SJCRH30 (cell line): Measurements from ENCODE around the gene KLC1. TPM values are rescaled to one million over a fixed set of nuclear protein-coding genes. Genes with fewer than 3 reads are reported as not detected.

ENCODE experiments used
- DNase-seq, 2 experiments: peaks; one replicate each; pipeline ENCODE4 v3.0.0-alpha.2; 2015 to 2020
- H3K27ac ChIP-seq: fragments of 250-450 bp; sonication (Bioruptor Pico); 2 replicates; pipeline ENCODE4 v1.5.1; 2020; ENCODE audit warnings: mild to moderate bottlenecking, moderate library complexity
- H3K27me3 ChIP-seq: fragments of 250-450 bp; sonication (Bioruptor Pico); 2 replicates; pipeline ENCODE4 v1.5.1; 2020; ENCODE audit warnings: mild to moderate bottlenecking, moderate library complexity
- H3K36me3 ChIP-seq: fragments of 250-450 bp; sonication (Bioruptor Pico); 2 replicates; pipeline ENCODE4 v1.5.1; 2020; ENCODE audit warnings: mild to moderate bottlenecking, moderate library complexity
- H3K4me1 ChIP-seq: fragments of 250-450 bp; sonication (Bioruptor Pico); 2 replicates; pipeline ENCODE4 v1.5.1; 2020; ENCODE audit warnings: mild to moderate bottlenecking, moderate library complexity
- H3K4me3 ChIP-seq: fragments of 250-450 bp; sonication (Bioruptor Pico); 2 replicates; pipeline ENCODE4 v1.5.1; 2020; ENCODE audit warnings: mild to moderate bottlenecking, moderate library complexity
- H3K9me3 ChIP-seq: fragments of 250-450 bp; sonication (Bioruptor Pico); replicated peaks from 2 replicates; pipeline ENCODE4 v1.5.1; 2020; ENCODE audit warnings: mild to moderate bottlenecking, moderate library complexity
- total RNA-seq: library from RNA; depleted of rRNA; stranded (reverse); fragments of >200 nt; shearing (Covaris generic); gene quantifications from 2 replicates; pipeline ENCODE4 v1.2.3, GENCODE V29; 2014

The KLC1 gene
- total RNA-seq, 1 experiment from 2014 or later, result 175 TPM

DNA sequence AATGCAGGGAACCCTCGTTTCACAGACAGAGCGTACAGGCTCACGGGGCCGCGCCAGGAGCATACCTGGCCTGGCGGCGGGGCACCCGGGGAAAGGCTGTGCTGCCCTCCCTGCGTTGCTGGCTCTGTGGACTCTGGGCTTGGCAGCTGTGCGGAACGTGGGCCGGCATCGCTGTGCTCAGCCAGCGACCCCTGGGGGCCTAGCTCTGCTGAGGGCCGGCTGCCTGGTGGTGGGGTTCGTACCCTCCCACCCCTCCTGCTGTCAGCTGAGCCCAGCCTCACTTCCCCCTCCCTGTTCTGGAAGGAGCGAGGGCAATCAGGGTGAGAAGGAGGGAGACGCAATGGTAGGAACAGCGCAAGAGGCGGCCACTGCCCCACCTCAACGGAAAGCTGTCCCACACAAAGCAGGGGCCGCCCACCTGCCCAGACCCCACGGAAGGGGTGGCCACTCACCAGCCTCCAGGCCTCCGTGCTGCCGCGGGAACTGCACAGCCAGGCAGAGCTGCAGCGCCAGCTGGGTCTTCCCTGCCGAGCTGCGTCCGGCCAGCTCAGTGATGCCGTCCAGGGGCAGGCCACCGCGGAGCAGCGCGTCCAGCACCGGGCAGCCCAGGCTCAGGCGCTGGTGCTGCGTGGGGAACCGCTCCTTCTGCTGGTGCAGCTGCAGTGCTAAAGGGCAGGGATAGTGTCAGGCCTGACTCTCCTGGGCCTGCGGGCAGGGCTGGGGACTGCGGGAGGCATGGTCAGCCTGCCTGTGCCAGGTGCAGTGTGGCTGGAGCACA, 77.7 kb downstream of the KLC1 start:
- H3K4me3 ChIP-seq, result no peak overlapping the region
- H3K27ac ChIP-seq, result no peak overlapping the region
- no peaks in the 10 kb centered on the region for H3K27me3 ChIP-seq
- no peaks in the 10 kb centered on the region for H3K4me1 ChIP-seq
- no peak for DNase-seq
- H3K9me3 ChIP-seq, result no peaks in the 10 kb centered on the region
- peaks cover 52% of the 10 kb centered on the region for H3K36me3 ChIP-seq

DNA sequence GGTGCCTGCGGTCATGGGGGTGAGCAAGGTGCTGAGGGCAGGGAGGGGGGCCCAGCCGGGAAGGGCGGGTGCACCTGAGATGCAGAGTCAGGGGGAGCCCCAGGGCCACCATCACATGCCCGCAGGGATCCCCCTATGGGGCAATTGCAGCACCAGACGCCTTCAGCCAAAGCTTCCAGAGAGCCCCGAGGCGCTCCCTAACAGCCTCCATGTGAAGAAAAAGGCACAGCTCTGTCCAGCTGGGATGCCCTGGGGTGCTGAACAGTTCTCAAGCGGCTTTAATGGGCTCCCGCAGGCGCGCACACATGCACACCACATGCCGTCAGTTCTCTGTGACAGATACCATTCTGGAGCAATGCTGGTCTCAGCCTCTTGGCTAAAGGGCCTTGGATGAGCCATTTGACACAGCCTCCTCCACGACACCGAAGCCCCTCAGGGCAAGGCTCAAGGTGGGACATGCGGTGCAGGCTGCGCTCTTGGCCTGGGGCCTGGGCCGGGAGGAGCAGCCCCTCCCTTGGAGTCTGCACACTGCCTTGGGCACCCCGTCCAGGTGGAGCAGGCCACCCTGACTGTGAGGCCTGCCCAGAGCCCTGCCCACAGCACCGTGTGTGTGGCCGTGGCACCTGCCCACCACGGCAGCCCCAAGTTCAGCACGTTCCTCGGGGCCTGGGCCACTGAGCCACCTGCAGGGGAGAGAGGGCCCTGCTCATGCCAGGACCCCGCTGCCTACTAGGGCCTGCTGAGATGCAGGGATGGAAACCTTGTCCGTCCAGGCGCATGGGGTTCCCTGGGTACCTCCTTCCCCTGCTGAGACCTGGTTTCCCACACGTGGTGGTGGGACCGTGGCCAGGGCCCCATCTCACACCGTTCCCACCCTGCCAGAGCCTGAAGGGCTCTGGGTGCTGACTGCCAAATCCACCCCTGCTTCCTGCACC, 78.6 kb downstream of the KLC1 start:
- Histone ChIP-seq H3K36me3 (peaks cover 45% of the 10 kb centered on the region), H3K4me3 (no peak overlapping the region), H3K27me3 (no peaks in the 10 kb centered on the region), H3K4me1 (no peaks in the 10 kb centered on the region), H3K27ac (no peak overlapping the region), H3K9me3 (no peaks in the 10 kb centered on the region)
- no peak for DNase-seq

DNA sequence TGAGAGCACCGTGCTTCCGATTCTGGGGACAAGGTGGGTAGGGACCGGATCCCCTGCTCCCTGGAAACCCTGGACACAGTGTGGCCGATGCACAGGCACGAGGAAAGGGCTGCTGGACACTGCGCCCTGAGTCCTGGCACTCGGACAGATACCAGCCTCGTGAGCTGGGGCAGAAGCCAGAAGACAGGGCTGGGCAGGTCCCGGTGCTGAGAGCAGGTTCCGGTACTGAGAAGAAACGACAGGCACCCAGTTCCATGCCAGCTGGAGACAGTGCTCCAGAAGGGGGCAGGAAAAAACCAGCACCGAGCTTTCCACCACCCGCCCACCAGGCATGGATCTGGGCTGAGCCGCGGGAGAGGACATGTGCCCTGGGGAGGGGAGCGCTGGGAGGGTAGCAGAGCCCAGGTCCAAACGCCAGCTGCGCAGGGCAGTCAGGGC, 79.8 kb downstream of the KLC1 start:
- H3K27ac ChIP-seq, result no peak overlapping the region
- H3K27me3 ChIP-seq, result no peaks in the 10 kb centered on the region
- no peaks in the 10 kb centered on the region for H3K9me3 ChIP-seq
- peaks cover 38% of the 10 kb centered on the region for H3K36me3 ChIP-seq
- H3K4me1 ChIP-seq, result no peaks in the 10 kb centered on the region
- H3K4me3 ChIP-seq, result no peak overlapping the region
- no peak for DNase-seq

DNA sequence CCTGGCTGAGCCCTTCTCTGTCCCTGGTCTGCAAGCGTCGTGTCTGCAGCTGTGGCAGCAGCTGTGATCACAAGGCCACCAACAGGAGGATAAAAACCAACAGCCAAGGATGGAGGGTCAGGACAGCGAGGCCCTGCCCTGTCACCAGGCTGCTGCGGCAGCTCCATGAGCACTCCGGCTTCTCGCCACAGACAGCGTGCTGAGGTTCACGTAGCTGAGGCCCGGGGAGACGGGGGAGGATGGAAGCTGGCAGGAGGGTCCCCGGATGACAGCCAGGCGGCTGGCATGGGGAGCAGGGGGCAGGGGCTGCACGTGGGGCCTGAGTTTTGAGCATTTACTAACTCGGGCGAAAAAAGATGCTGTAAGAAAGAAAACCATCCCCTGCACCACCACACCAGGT, 80.8 kb downstream of the KLC1 start:
- H3K36me3 ChIP-seq, result peaks cover 32% of the 10 kb centered on the region
- no peaks in the 10 kb centered on the region for H3K4me1 ChIP-seq
- no peak for DNase-seq
- no peaks in the 10 kb centered on the region for H3K9me3 ChIP-seq
- H3K4me3 ChIP-seq, result no peak overlapping the region
- no peak overlapping the region for H3K27ac ChIP-seq
- H3K27me3 ChIP-seq, result no peaks in the 10 kb centered on the region

DNA sequence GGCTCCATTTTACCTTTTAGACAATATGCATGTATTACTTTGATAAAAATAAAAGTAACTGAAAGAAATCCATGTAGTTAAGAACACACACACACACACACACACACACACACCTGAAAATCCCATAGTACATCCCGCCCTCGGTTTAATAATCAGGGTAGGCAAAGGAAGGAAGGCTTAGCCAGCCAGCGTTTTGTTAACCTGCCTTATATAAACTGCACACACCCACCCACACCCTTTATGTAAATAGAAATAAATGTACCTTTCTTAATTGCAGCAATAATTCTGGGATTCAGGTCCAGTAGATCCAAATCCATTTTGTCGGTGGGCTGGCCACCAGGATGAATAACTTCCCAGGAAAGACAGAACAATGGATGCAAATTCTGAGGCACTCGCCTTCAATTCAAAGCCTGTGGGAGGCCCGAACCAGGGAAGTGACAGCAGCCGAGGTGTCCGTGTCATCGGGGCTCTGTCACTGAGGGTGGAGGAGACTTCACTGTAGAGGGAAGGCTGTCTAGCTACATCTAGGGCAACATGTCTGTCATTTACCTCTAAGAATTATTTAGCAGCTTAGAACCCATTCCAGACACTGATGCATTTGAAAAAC, 81.9 kb downstream of the KLC1 start:
- Histone ChIP-seq H3K27ac (no peak overlapping the region), H3K36me3 (peaks cover 26% of the 10 kb centered on the region), H3K4me3 (no peak overlapping the region), H3K9me3 (no peaks in the 10 kb centered on the region), H3K27me3 (no peaks in the 10 kb centered on the region), H3K4me1 (no peaks in the 10 kb centered on the region)
- DNase-seq, result no peak

DNA sequence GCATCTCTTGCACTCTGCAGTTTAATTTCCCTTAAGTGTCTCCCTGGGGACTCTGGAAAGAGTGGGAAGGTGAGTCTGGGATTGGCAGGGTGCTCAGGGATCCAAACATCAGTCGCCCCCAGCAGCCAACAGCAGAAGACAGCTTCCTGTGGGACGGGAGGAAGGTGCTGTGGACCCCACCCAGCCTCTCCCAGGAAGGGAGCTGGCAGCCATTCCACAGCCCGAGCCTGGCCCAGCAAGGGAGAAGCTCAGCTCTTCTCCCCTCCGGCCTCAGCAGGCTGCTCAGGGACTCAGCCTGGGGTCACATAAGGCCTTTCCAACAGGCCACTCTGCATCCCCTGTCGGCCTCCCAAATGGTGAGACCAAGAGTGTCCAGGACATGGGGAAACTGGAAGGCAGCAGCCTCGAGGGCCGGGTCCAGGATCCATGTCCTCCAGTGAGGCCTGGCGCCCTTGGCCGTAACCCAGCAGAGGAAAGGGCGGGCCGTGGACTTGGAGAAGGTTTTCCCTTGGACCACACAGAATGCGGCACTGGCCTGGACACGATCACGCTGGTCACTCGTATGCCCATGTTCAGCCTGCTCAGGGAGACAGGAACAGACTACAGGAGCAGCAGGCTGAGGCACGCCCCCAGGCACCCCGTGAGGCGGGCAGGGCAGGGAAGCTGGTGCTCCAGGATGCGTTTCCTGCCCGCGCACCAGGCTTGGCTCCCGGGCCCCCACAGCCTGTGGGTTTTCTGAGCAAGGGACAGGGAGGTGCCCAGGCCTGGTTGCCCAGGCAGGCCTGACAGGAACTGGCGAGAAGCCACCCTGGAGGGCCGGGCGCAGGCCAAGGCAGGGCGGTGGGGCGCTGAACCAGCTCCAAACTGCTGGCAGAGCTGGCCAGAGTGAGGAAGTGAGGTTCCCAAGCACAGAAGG, 82.8 kb downstream of the KLC1 start:
- no peak for DNase-seq
- Histone ChIP-seq H3K4me1 (peaks cover 3% of the 10 kb centered on the region; the same call in 1 of the 2 replicates), H3K36me3 (peaks cover 20% of the 10 kb centered on the region), H3K27ac (no peak overlapping the region), H3K4me3 (no peak overlapping the region), H3K27me3 (no peaks in the 10 kb centered on the region), H3K9me3 (no peaks in the 10 kb centered on the region)

DNA sequence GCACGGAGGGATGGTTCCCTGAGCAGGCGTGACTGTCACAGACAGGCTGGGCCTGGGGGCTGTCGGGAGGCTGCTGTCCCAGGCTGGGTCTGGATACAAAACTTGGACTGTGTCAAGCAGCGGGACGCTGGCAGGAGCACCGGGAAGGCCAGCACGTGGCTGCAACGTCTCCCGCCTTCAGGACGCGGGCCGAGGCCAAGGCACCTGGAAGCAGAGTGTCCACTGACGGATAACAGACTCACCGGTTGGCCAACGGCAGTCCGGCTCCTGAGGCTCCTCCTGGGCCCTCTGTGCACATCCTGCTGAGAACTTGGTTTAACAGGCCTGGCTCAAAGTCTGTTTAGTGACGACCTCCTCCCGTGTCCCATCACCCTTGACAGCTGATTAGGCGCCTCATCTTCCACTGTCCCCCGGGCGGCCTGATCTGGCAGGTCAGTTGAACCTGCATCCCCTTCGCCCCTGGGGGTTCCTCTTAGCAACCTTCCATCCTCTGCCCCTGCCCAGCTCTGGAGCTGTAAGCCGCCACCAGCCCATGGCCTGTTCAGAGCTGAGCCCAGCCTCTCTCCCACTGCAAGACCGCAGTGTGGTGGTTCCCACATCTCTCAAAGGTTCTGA, 83.7 kb downstream of the KLC1 start:
- H3K36me3 ChIP-seq, result peaks cover 20% of the 10 kb centered on the region
- H3K4me3 ChIP-seq, result no peak overlapping the region
- peaks cover 4% of the 10 kb centered on the region; the same call in 1 of the 2 replicates for H3K4me1 ChIP-seq
- H3K27ac ChIP-seq, result no peak overlapping the region
- DNase-seq, result no peak
- H3K27me3 ChIP-seq, result no peaks in the 10 kb centered on the region
- H3K9me3 ChIP-seq, result no peaks in the 10 kb centered on the region

DNA sequence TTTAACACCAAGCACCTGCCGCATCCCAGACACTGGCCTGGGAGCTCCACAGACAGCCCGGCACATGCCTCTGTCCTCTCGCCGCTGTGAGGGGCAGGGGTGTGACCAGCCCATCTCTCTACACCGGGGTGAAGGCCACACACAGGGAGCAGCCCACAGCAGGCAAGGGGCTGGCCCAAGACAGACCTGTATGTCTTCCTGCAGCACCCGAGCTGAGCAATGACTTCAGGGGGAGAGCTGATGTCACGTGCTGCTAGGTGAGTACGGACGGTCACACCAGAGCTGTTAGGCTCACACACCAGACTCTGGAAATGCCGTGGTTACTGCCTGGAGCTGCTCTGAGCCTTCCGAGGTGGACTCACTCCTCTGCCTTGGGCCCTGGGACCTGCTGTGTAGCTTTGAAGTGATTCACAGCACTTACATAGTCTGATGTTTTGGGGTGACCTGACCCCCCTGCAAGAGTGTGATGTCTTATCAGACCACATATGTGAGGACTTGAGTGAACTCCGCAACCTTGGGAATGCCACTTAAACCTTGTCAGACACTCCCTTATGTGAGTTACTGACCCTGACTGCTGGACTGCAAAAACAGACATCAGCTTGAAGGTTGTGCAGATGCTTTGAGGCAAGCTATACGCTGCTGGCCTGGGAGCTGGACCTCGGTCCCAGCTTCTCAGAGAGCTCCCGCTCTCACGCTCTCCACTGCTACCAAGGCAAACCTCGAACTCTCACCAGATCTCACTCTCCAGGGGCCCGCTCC, 84.5 kb downstream of the KLC1 start:
- H3K4me1 ChIP-seq, result peaks cover 4% of the 10 kb centered on the region; the same call in 1 of the 2 replicates
- peaks cover 13% of the 10 kb centered on the region for H3K36me3 ChIP-seq
- no peak overlapping the region for H3K27ac ChIP-seq
- H3K4me3 ChIP-seq, result no peak overlapping the region
- no peaks in the 10 kb centered on the region for H3K9me3 ChIP-seq
- no peak for DNase-seq
- H3K27me3 ChIP-seq, result no peaks in the 10 kb centered on the region

DNA sequence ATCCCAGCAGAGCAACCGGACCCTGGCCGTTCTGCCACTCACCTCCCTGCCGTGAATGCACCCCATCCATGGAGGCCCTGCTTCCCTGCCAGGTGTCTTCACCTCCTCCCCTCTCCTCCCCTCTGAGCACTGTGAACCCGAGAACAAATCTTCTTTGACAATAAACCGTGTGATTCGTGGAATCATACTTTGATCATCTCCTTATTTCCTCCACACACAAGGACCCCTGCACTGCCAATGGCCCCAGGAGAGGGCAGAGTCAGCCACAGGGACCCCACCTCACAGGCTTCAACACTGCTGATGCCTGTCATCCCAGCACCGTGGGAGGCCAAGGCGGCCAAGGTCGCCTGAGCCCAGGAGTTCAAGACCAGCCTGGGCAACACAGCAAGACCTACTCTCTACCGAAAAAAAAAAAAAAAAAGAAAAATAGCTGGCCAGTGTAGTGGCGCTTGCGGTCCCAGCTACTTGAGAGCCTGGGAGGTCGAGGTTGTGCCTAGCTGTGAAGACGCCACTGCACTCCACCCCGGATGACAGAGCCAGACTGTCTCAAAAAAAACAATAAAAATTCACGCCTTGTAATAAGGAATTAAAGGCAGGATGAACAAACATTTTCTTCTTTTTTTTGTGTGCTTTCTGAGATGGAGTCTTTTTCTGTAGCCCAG, 85.2 kb downstream of the KLC1 start:
- peak overlapping the region; percentile 48; the same call in 1 of the 2 replicates for H3K27ac ChIP-seq
- peaks cover 6% of the 10 kb centered on the region for H3K36me3 ChIP-seq
- peak overlapping the region; percentile 70 for H3K4me3 ChIP-seq
- no peaks in the 10 kb centered on the region for H3K27me3 ChIP-seq
- H3K4me1 ChIP-seq, result peaks cover 4% of the 10 kb centered on the region; the same call in 1 of the 2 replicates
- DNase-seq, result no peak
- no peaks in the 10 kb centered on the region for H3K9me3 ChIP-seq

DNA sequence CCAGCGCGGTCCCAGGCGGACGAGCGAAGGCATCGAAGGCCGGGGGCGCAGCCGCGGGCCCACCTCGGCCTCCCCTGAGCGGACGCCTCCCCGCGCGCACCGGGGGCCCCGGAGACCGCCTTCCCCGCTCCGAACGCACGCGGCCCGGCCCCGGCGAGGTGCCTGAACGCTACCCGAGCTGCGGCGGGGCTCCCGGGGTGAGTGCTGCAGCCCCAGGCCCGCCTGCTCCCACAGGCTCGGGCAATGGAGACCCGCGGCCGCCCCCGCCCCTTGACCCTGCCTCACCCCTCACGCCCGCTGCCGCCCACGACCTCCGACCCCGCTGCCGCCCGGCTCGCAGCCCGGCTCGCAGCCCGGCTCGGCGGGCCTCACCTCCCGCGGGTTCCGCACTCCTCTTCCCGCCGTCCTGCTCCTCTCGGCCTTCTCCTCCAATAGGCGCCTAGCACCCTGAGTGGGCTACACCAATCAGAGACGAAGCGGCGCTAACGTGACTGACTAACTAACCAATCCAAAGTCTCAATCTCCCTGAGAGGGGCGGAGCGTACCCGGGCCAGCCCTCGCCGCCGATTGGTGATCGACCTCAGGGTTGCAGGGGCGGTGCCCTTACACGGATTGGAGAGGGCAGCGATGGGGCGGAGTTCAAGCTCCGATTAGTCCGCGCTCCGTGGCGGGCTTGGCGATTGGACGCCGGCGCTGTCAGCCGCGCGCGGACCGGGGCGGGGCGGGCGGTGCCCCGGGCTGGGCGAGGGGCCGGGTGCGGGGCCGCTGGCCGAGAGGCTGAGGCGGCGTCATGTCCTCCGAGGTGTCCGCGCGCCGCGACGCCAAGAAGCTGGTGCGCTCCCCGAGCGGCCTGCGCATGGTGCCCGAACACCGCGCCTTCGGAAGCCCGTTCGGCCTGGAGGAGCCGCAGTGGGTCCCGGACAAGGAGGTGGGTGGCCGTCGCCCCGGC, 86.3 kb downstream of the KLC1 start, which contains the start of the genes XRCC3 and ZFYVE21:
TSS of gene XRCC3 (minus strand) at position 400 of the 949 bp plus-strand sequence. CDS start 4,364 bp downstream, outside the sequence.
TSS of gene ZFYVE21 (plus strand) at position 759 of the 949 bp plus-strand sequence. CDS start at position 791, 32 bp downstream.
- DNase-seq, result peak; percentile 100
- Histone ChIP-seq H3K4me3 (peak within 1 kb of the TSS; percentile 70), H3K9me3 (no peaks in the 10 kb centered on the region), H3K27ac (peak within 1 kb of the TSS; percentile 48), H3K27me3 (no peaks in the 10 kb centered on the region), H3K36me3 (peaks cover 3% of the 10 kb centered on the region), H3K4me1 (peaks cover 14% of the 10 kb centered on the region)

DNA sequence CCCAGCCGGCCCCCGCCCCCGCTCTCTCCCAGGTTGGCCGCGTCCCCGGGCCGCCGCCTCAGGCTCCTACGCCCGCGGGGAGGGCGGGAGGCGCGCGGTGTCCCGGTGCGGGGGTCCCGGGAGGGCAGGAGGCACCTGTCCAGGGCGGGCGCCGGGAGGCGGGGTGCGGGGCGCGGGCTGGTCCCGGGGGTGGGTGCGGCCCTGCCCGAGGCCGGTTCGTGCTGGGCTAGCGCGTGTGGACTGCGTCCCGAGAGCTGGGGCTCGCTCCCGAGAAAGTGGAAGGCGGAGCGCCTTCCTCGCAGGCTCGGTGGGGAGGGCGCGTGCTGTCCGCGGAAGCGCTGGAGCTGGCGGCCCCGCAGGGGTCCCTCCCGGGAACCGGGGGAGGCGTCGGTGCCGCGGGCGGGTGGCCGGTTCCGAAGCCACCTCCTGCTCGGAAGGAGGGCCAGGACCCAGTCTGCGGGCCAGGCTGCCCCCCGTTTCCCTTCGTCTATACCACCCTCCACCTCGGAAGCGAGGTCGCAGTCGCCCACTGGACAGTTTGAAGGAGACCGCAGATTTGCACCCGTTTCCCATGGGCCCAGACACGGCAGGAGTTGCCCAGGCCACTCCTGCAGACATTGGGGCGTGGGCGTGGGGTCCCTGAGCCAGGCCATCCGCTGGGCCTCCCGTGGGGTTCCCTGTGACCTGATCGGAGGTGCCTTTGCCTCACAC, 87.2 kb downstream of the KLC1 start:
- H3K4me1 ChIP-seq, result peaks cover 14% of the 10 kb centered on the region
- H3K27me3 ChIP-seq, result no peaks in the 10 kb centered on the region
- no peaks in the 10 kb centered on the region for H3K9me3 ChIP-seq
- no peak overlapping the region for H3K27ac ChIP-seq
- no peaks in the 10 kb centered on the region for H3K36me3 ChIP-seq
- peak; percentile 28 to 31 for DNase-seq
- H3K4me3 ChIP-seq, result peak overlapping the region; percentile 70
